DOHH2 (cell line): ENCODE measurements around the gene TXK.

ENCODE experiments used
- H3F3A ChIP-seq: fragments of 200-600 bp; sonication (generic), shearing (Covaris generic); 2 replicates; pipeline ENCODE4 v1.6.0; 2016; ENCODE audit warnings: antibody characterized with exemption, mild to moderate bottlenecking; ENCODE audit not compliant: control insufficient read depth, insufficient read depth
- H3K27ac ChIP-seq: fragments of 200-600 bp; sonication (generic); 2 replicates; pipeline ENCODE4 v1.5.1; 2014; ENCODE audit warnings: low read depth, mild to moderate bottlenecking, low read length, moderate library complexity
- H3K27me3 ChIP-seq: fragments of 200-600 bp; sonication (generic); 2 replicates; pipeline ENCODE4 v1.6.1; 2014; ENCODE audit warnings: mild to moderate bottlenecking, low read length, mixed read lengths; ENCODE audit not compliant: control insufficient read depth
- H3K36me3 ChIP-seq: fragments of 200-600 bp; sonication (generic); 2 replicates; pipeline ENCODE4 v1.6.1; 2014; ENCODE audit warnings: mild to moderate bottlenecking, low read length, moderate library complexity, mixed read lengths; ENCODE audit not compliant: control insufficient read depth
- H3K4me1 ChIP-seq: fragments of 200-600 bp; sonication (generic); 2 replicates; pipeline ENCODE4 v1.6.1; 2014; ENCODE audit warnings: mild to moderate bottlenecking, low read length, mixed read lengths; ENCODE audit not compliant: control insufficient read depth
- H3K4me2 ChIP-seq: fragments of 200-600 bp; sonication (generic); 2 replicates; pipeline ENCODE4 v1.6.0; 2014; ENCODE audit warnings: mild to moderate bottlenecking, low read length, moderate library complexity
- H3K4me3 ChIP-seq: fragments of 200-600 bp; sonication (generic); 2 replicates; pipeline ENCODE4 v1.5.1; 2014; ENCODE audit warnings: mild to moderate bottlenecking, low read length, mixed read lengths
- H3K79me2 ChIP-seq: fragments of 200-600 bp; sonication (generic); 2 replicates; pipeline ENCODE4 v1.6.1; 2014; ENCODE audit warnings: mild to moderate bottlenecking, low read length, mixed read lengths; ENCODE audit not compliant: control insufficient read depth
- H3K9me2 ChIP-seq: fragments of 200-600 bp; sonication (generic); replicated peaks from 2 replicates; pipeline ENCODE4 v1.6.1; 2014; ENCODE audit warnings: mild to moderate bottlenecking, low read length, mixed read lengths; ENCODE audit not compliant: control insufficient read depth
- H3K9me3 ChIP-seq: fragments of 200-600 bp; sonication (generic); 2 replicates; pipeline ENCODE4 v1.6.1; 2014; ENCODE audit warnings: antibody characterized with exemption, low read length, mixed read lengths; ENCODE audit not compliant: control insufficient read depth, insufficient read depth
- H4K20me1 ChIP-seq: fragments of 200-600 bp; sonication (generic); 2 replicates; pipeline ENCODE4 v1.6.0; 2014; ENCODE audit warnings: low read depth, mild to moderate bottlenecking, antibody characterized with exemption, low read length, moderate library complexity; ENCODE audit not compliant: control insufficient read depth, insufficient read depth
- EZH2phosphoT487 ChIP-seq: fragments of 200-600 bp; sonication (generic); IDR thresholded peaks from 2 replicates; pipeline ENCODE4 v1.6.1; 2017; ENCODE audit warnings: borderline replicate concordance, mild to moderate bottlenecking, antibody characterized with exemption, low read length, moderate library complexity, mixed read lengths
- TF ChIP-seq, protein P1 (sequence below): fragments of 200-600 bp; sonication (generic); IDR thresholded peaks from one replicate; pipeline ENCODE4 v1.5.1; 2014; ENCODE audit warnings: antibody characterized with exemption, mild to moderate bottlenecking, low read depth, low read length; ENCODE audit not compliant: poor library complexity, severe bottlenecking

Gene TXK

GRCh38 chr4:48021100-48021499 is 113.0 kb downstream of the TXK start:
- no peaks in the 10 kb centered on the region for H3K9me3 ChIP-seq

DNA sequence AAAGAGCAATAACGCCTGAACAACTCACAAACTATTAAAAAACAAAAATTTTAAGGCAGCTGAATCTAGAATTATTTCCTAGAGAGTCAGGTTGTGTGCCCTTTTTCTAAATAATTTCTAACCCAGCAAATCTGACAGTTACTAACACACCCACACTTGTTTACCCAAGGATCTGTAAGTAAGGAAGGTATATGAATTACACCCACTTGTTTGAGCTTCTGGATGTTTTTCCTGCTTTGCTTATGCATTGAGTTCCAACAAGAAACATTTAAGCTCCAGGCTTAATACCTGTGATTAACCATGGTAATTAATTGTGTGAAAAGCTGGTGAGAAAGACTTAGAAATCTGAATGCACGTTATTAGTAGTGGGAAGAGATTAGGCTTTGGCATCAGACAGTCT is 115.9 kb downstream of the TXK start:
- H3K27me3 ChIP-seq: peaks cover 13% of the 10 kb centered on the region

More at GRCh38 chr4:48021100-48021499, 113.0 kb downstream of the TXK start:
- TF ChIP-seq, protein P1, sequence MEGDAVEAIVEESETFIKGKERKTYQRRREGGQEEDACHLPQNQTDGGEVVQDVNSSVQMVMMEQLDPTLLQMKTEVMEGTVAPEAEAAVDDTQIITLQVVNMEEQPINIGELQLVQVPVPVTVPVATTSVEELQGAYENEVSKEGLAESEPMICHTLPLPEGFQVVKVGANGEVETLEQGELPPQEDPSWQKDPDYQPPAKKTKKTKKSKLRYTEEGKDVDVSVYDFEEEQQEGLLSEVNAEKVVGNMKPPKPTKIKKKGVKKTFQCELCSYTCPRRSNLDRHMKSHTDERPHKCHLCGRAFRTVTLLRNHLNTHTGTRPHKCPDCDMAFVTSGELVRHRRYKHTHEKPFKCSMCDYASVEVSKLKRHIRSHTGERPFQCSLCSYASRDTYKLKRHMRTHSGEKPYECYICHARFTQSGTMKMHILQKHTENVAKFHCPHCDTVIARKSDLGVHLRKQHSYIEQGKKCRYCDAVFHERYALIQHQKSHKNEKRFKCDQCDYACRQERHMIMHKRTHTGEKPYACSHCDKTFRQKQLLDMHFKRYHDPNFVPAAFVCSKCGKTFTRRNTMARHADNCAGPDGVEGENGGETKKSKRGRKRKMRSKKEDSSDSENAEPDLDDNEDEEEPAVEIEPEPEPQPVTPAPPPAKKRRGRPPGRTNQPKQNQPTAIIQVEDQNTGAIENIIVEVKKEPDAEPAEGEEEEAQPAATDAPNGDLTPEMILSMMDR: no peak
- no peak for TF ChIP-seq EZH2phosphoT487
- Histone ChIP-seq H3K36me3 (no peaks in the 10 kb centered on the region), H3K4me1 (peaks cover 15% of the 10 kb centered on the region), H3K27me3 (peaks cover 13% of the 10 kb centered on the region), H3F3A (no peaks in the 10 kb centered on the region), H3K4me3 (no peak overlapping the region), H3K79me2 (no peaks in the 10 kb centered on the region), H3K9me2 (no peaks in the 10 kb centered on the region), H4K20me1 (no peaks in the 10 kb centered on the region), H3K27ac (no peak overlapping the region), H3K4me2 (no peak overlapping the region)

GRCh38 chr4:48017108-48017571 is 116.9 kb downstream of the TXK start:
- Histone ChIP-seq H3K79me2 (no peaks in the 10 kb centered on the region), H3K9me2 (no peaks in the 10 kb centered on the region), H4K20me1 (no peaks in the 10 kb centered on the region), H3K9me3 (no peaks in the 10 kb centered on the region), H3K27ac (no peak overlapping the region), H3F3A (no peaks in the 10 kb centered on the region), H3K4me3 (peak overlapping the region; percentile 92), H3K4me2 (peak overlapping the region; percentile 78), H3K27me3 (peaks cover 13% of the 10 kb centered on the region), H3K4me1 (peaks cover 30% of the 10 kb centered on the region), H3K36me3 (no peaks in the 10 kb centered on the region)
- TF ChIP-seq EZH2phosphoT487: no peak
- TF ChIP-seq, protein P1: no peak

More for the DNA sequence above, 115.9 kb downstream of the TXK start:
- Histone ChIP-seq H3K4me2 (no peak overlapping the region), H3K4me3 (no peak overlapping the region), H3F3A (no peaks in the 10 kb centered on the region), H3K9me3 (no peaks in the 10 kb centered on the region), H3K9me2 (no peaks in the 10 kb centered on the region), H3K4me1 (peaks cover 23% of the 10 kb centered on the region), H3K79me2 (no peaks in the 10 kb centered on the region), H4K20me1 (no peaks in the 10 kb centered on the region), H3K27ac (no peak overlapping the region), H3K36me3 (no peaks in the 10 kb centered on the region)
- TF ChIP-seq, protein P1: no peak
- no peak for TF ChIP-seq EZH2phosphoT487
